Mesenchymal stem cell (in vitro differentiated cells and primary cell): Measurements from ENCODE around the gene KIF6.
"Not testable (repeated sequence)": the region's sequence is repeated elsewhere in the genome, so short reads cannot be mapped to it uniquely, and the experiment has no call there.

Experiments used
- DNase-seq: peaks from one replicate; pipeline ENCODE4 v3.0.0-alpha.2; 2013
- H2AFZ ChIP-seq: one replicate; pipeline ENCODE4 v1.6.1; 2013; ENCODE audit warnings: low read depth, mild to moderate bottlenecking, control low read depth, inconsistent platforms, low read length, moderate library complexity
- H2AK5ac ChIP-seq: 2 replicates; pipeline ENCODE4 v1.6.1; 2013; ENCODE audit warnings: low read length, moderate library complexity, mild to moderate bottlenecking, inconsistent platforms; ENCODE audit not compliant: severe bottlenecking
- H2BK120ac ChIP-seq: one replicate; pipeline ENCODE4 v1.6.1; 2013; ENCODE audit warnings: low read depth, mild to moderate bottlenecking, inconsistent platforms, low read length, moderate library complexity
- H2BK12ac ChIP-seq, 2 experiments: one replicate each; pipeline ENCODE4 v1.6.1; 2013; ENCODE audit warnings: inconsistent platforms in 2 of 2, low read length in 2 of 2, mild to moderate bottlenecking in 2 of 2, moderate library complexity in 2 of 2, control low read depth in 1 of 2
- H2BK15ac ChIP-seq: one replicate; pipeline ENCODE4 v1.6.1; 2013; ENCODE audit warnings: mild to moderate bottlenecking, low read depth, inconsistent platforms; ENCODE audit not compliant: poor library complexity, severe bottlenecking
- H2BK5ac ChIP-seq: 2 replicates; pipeline ENCODE4 v1.6.1; 2013; ENCODE audit warnings: low read depth, mild to moderate bottlenecking, low read length, control low read depth, inconsistent platforms; ENCODE audit not compliant: poor library complexity, severe bottlenecking
- H3K14ac ChIP-seq, 2 experiments: one replicate each; pipeline ENCODE4 v1.6.1; 2013; ENCODE audit warnings: inconsistent platforms in 2 of 2, low read length in 2 of 2, control low read depth in 1 of 2, mild to moderate bottlenecking in 1 of 2, moderate library complexity in 1 of 2
- H3K18ac ChIP-seq, 2 experiments: one replicate each; pipeline ENCODE4 v1.6.1; 2013; ENCODE audit warnings: inconsistent platforms in 2 of 2, low read length in 2 of 2, control low read depth in 1 of 2, low read depth in 1 of 2, mild to moderate bottlenecking in 1 of 2
- H3K23ac ChIP-seq, 2 experiments: one replicate each; pipeline ENCODE4 v1.6.1; 2013; ENCODE audit warnings: inconsistent platforms in 2 of 2, low read length in 2 of 2, mild to moderate bottlenecking in 2 of 2, moderate library complexity in 2 of 2, control low read depth in 1 of 2
- H3K27ac ChIP-seq: 2 replicates; pipeline ENCODE4 v1.5.1; 2013; ENCODE audit warnings: mild to moderate bottlenecking, moderate library complexity, low read length, control low read depth, inconsistent platforms; ENCODE audit not compliant: poor library complexity, severe bottlenecking
- H3K27me3 ChIP-seq, 2 experiments: 2 replicates each; pipeline versions ENCODE4 v1.6.1 to v1.7.0; 2013; ENCODE audit warnings: low read length in 2 of 2, mild to moderate bottlenecking in 2 of 2, moderate library complexity in 2 of 2, control low read depth in 1 of 2, inconsistent platforms in 1 of 2; ENCODE audit not compliant: control insufficient read depth in 1 of 2, insufficient read depth in 1 of 2
- H3K36me3 ChIP-seq, 2 experiments: 2 replicates each; pipeline versions ENCODE4 v1.6.1 to v1.7.0; 2013; ENCODE audit warnings: low read length in 2 of 2, control low read depth in 1 of 2, inconsistent platforms in 1 of 2, low read depth in 1 of 2, mild to moderate bottlenecking in 1 of 2; ENCODE audit not compliant: insufficient read depth in 2 of 2, control insufficient read depth in 1 of 2
- H3K4ac ChIP-seq, 2 experiments: one replicate each; pipeline ENCODE4 v1.6.1; 2013; ENCODE audit warnings: inconsistent platforms in 2 of 2, low read length in 2 of 2, mild to moderate bottlenecking in 2 of 2, moderate library complexity in 2 of 2, control low read depth in 1 of 2, low read depth in 1 of 2
- H3K4me1 ChIP-seq: 2 replicates; pipeline ENCODE4 v1.6.1; 2013; ENCODE audit warnings: low read depth, low read length, control low read depth; ENCODE audit not compliant: control insufficient read depth, insufficient read depth
- H3K4me2 ChIP-seq: 2 replicates; pipeline ENCODE4 v1.6.1; 2013; ENCODE audit warnings: low read length, mild to moderate bottlenecking, inconsistent platforms; ENCODE audit not compliant: poor library complexity, severe bottlenecking
- H3K4me3 ChIP-seq, 2 experiments: 2 replicates each; pipeline versions ENCODE4 v1.5.1 to v1.7.0; 2013; ENCODE audit warnings: low read length in 2 of 2, mild to moderate bottlenecking in 2 of 2, control low read depth in 1 of 2, low read depth in 1 of 2; ENCODE audit not compliant: insufficient read depth in 1 of 2
- H3K79me1 ChIP-seq: replicated peaks from 2 replicates; pipeline ENCODE4 v1.6.1; 2013; ENCODE audit warnings: mild to moderate bottlenecking, control low read depth, low read length, inconsistent platforms; ENCODE audit not compliant: poor library complexity, severe bottlenecking
- H3K9ac ChIP-seq: 2 replicates; pipeline ENCODE4 v1.7.0; 2013; ENCODE audit warnings: mild to moderate bottlenecking, low read length, moderate library complexity
- H3K9me3 ChIP-seq: 2 replicates; pipeline ENCODE4 v1.7.0; 2013; ENCODE audit warnings: mild to moderate bottlenecking, low read length; ENCODE audit not compliant: control insufficient read depth
- H4K8ac ChIP-seq: one replicate; pipeline ENCODE4 v1.6.1; 2013; ENCODE audit warnings: inconsistent platforms, mild to moderate bottlenecking, low read length, moderate library complexity
- H4K91ac ChIP-seq: one replicate; pipeline ENCODE4 v1.6.1; 2013; ENCODE audit warnings: mild to moderate bottlenecking, low read length, inconsistent platforms
- WGBS: methylation state at CpG from one replicate; pipeline ENCODE4 v1.1.7; 2013; ENCODE audit warnings: mixed read lengths; 5-methylcytosine and 5-hydroxymethylcytosine counted together

KIF6 gene

GRCh38 chr6:39677318-39677717 is 47.9 kb downstream of the KIF6 start:
- not testable (repeated sequence) for H3K14ac ChIP-seq, H2BK15ac ChIP-seq, H3K36me3 ChIP-seq, H3K9me3 ChIP-seq, H2AFZ ChIP-seq, H3K27me3 ChIP-seq, H4K91ac ChIP-seq, H2BK120ac ChIP-seq, H3K4me2 ChIP-seq, H3K4ac ChIP-seq, H3K23ac ChIP-seq, DNase-seq, H3K18ac ChIP-seq, H3K4me3 ChIP-seq, H3K9ac ChIP-seq, H2BK5ac ChIP-seq, H3K4me1 ChIP-seq, H4K8ac ChIP-seq, H2BK12ac ChIP-seq, H2AK5ac ChIP-seq, H3K79me1 ChIP-seq, H3K27ac ChIP-seq
- no CpG with 5 or more reads among the region's 3 CpGs for WGBS

- H2AK5ac ChIP-seq, result no peak overlapping the region
- H3K27ac ChIP-seq, result no peak overlapping the region
- WGBS, result 75% methylated on average over 1 of the region's 2 CpGs
- H2BK12ac ChIP-seq, result no peak overlapping the region
- H3K23ac ChIP-seq, result no peak overlapping the region
- H4K8ac ChIP-seq, result no peak overlapping the region
- H3K9me3 ChIP-seq, result peaks cover 9% of the 10 kb centered on the region
- no peak overlapping the region for H3K18ac ChIP-seq
- no peak for DNase-seq
- no peak overlapping the region for H3K14ac ChIP-seq
- no peak overlapping the region for H3K4ac ChIP-seq
- H2BK120ac ChIP-seq, result no peak overlapping the region
- H3K9ac ChIP-seq, result no peak overlapping the region
- peaks cover 2% of the 10 kb centered on the region for H3K4me1 ChIP-seq
- no peak overlapping the region for H4K91ac ChIP-seq
- no peak overlapping the region for H3K4me2 ChIP-seq
- no peak overlapping the region for H3K4me3 ChIP-seq
- no peaks in the 10 kb centered on the region for H3K79me1 ChIP-seq
- no peak overlapping the region for H2AFZ ChIP-seq
- no peaks in the 10 kb centered on the region for H3K36me3 ChIP-seq
- H2BK15ac ChIP-seq, result no peak overlapping the region
- H3K27me3 ChIP-seq, result no peaks in the 10 kb centered on the region
- H2BK5ac ChIP-seq, result no peak overlapping the region
These were observed 54.7 kb downstream of the KIF6 start for GRCh38 chr6:39670519-39670918.

- Histone ChIP-seq H3K9ac (no peak overlapping the region), H2AK5ac (no peak overlapping the region), H4K8ac (peak overlapping the region; percentile 71), H3K4ac (peak overlapping the region in 1 of 2 experiments; percentile 9), H3K36me3 (no peaks in the 10 kb centered on the region), H3K4me2 (no peak overlapping the region), H3K18ac (peak overlapping the region in 1 of 2 experiments; percentile 41), H3K4me1 (peaks cover 2% of the 10 kb centered on the region), H2BK120ac (peak overlapping the region; percentile 27), H3K9me3 (peaks cover 9% of the 10 kb centered on the region), H3K79me1 (no peaks in the 10 kb centered on the region), H3K4me3 (no peak overlapping the region), H3K27me3 (no peaks in the 10 kb centered on the region), H2AFZ (no peak overlapping the region), H3K23ac (no peak overlapping the region), H3K14ac (no peak overlapping the region), H3K27ac (no peak overlapping the region), H2BK15ac (no peak overlapping the region), H2BK5ac (no peak overlapping the region), H2BK12ac (peak overlapping the region; percentile 3 to 92), H4K91ac (peak overlapping the region; percentile 59)
- WGBS, result 99% methylated on average over 4 of the region's 5 CpGs
- DNase-seq, result peak; percentile 31
These were observed 55.2 kb downstream of the KIF6 start for GRCh38 chr6:39669973-39670342.

GRCh38 chr6:39669207-39669972 is 55.8 kb downstream of the KIF6 start:
- Histone ChIP-seq H3K23ac (no peak overlapping the region), H3K9ac (no peak overlapping the region), H3K27me3 (no peaks in the 10 kb centered on the region), H2AK5ac (no peak overlapping the region), H3K36me3 (no peaks in the 10 kb centered on the region), H2BK12ac (peak overlapping the region; percentile 3 to 92), H3K4me1 (peaks cover 2% of the 10 kb centered on the region), H2BK5ac (no peak overlapping the region), H3K4me3 (no peak overlapping the region), H3K79me1 (no peaks in the 10 kb centered on the region), H4K8ac (peak overlapping the region; percentile 71), H3K27ac (no peak overlapping the region), H4K91ac (peak overlapping the region; percentile 59), H2AFZ (no peak overlapping the region), H3K9me3 (peaks cover 9% of the 10 kb centered on the region), H3K14ac (no peak overlapping the region), H3K18ac (peak overlapping the region; percentile 13 to 41), H2BK15ac (no peak overlapping the region), H3K4me2 (no peak overlapping the region), H2BK120ac (peak overlapping the region; percentile 27), H3K4ac (peak overlapping the region in 1 of 2 experiments; percentile 9)
- 58% methylated on average over 8 of the region's 8 CpGs for WGBS
- DNase-seq, result peak; percentile 51
